GM21619 (cell line): Measurements from ENCODE around the gene ITFG1.
"Not testable (repeated sequence)": the region's sequence is repeated elsewhere in the genome, so short reads cannot be mapped to it uniquely, and the experiment has no call there.

ENCODE experiments used
- ATAC-seq: cut with Tn5 transposase; IDR thresholded peaks from one replicate; pipeline ENCODE4 v1.9.1; 2021; ENCODE audit not compliant: unreplicated experiment

Gene ITFG1

DNA sequence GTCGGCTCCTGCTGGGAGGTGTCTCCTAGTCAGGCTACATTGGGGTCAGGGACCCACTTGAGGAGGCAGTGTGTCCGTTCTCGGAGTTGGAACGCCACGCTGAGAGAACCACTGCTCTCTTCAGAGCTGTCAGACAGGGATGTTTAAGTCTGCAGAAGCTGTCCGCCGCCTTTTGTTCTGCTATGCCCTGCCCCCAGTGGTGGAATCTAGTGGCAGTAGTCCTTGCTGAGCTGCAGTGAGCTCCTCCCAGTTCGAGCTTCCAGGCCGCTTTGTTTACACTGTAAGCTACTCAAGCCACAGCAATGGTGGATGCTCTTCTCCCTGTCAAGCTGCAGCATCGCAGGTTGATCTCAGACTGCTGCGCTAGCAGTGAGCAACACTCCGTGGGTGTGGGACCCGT is 36.0 kb downstream of the ITFG1 start:
- no peak for ATAC-seq

DNA sequence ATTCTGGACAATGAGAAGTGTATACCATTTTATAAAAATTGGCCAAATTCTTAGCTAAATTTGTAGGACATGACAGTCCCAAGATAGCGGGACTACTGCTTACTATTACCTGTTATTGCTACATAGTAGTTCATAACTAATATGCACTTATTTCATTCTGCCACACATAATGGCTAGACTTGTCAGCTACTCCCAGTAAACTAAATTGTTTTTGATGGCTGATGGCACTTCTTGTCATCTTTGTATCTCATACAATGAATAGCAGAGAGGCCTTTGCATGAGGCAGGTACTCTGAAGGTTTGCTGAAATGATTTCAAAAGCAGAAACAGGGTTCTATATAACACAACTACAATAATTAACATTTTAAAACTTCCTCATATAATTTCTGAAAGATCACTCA is 44.0 kb downstream of the ITFG1 start:
- ATAC-seq, result no peak

GRCh38 chr16:47413041-47413440 is 47.8 kb downstream of the ITFG1 start:
- ATAC-seq, result no peak

DNA sequence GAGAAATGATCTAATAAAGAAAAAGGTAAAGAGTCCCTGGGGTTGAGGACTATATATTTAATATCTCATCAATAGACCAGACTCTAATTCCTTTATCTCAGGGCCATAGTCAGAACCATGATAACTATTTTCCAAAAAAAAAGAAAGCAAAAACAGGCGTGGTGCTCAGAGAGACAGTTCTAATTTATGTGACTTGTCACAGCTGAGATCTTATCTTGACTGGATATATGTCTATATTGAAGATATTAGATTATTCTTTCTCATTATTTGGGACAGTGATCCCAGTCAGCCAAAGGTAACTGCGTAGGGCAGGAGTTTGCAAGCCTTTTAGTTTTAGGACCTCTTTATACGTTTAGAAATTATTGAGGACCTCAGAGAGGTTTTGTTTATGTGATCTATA is 52.4 kb downstream of the ITFG1 start:
- ATAC-seq, result no peak

- no peak for ATAC-seq
Measured at GRCh38 chr16:47395733-47396498, 64.9 kb downstream of the ITFG1 start.

DNA sequence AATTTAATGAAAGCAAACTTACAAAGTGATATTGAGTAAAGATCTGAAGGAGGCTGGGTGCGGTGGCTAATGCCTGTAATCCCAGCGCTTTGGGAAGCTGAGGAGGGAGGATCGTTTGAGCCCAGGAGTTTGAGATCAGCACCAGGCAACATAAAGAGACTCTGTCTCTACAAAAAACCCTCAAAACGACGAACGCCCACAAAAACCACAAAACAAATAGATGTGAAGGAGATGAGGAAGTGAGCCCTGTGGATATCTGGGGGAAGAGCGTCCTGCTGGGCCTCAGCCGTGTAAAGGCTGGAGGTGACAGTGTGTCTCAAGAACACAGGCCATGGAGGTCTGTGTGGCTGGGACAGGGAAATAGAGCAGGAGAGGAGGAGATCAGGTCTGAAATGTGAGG is 68.8 kb downstream of the ITFG1 start:
- ATAC-seq, result peak; percentile 84

GRCh38 chr16:47388705-47389104 is 72.2 kb downstream of the ITFG1 start:
- no peak for ATAC-seq

DNA sequence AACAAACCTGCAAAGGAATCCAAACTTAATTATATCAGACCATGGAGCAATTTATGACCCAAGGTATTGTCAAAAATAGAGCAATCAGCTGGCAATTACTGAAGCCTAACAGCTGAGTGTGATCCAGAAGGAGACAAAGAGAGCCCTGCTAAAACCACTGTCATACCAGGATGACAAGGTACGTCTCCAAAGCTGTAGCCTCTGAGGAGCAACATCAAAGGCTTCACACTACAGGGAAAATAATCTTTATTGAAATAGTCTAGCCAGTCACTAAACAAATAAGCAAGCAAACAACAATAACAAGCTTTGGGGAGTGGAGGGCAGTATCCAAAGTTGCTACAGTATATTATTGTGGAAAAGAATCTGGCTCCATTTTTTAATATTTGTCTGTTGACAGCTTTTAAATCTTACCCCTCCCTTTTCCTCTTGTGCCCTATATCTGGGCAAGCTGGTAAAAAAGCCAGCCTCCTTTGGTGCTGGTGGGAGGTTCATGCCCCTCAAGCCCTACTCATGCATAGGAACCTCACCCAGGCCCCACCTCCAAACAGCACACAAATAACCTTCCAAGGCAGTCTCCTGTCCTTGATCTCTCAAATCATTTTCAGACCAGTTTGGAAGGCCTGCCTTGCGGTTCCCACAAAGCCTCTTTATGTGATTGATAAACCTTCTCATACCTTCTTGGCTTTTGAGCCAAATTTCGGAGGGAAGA is 73.7 kb downstream of the ITFG1 start:
- no peak for ATAC-seq

GRCh38 chr16:47386201-47386718 is 74.6 kb downstream of the ITFG1 start:
- no peak for ATAC-seq

DNA sequence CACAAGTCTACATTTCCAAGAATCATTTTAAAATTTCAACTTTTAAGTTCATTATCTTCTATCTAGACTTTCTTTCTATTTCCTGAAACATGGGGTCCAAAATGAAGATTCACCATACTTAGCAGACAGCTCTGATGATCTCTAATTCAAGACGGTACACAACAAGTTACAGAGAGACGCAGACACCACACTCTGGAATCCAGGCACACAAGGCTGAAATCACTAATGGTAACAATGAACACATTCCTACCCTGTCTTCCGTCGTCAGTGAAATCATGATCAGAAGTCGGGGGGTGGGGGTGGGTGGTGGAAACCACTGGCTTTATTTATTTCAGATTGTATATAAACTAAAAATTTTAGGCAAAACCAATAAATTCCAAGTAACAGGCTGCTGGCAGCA is 78.5 kb downstream of the ITFG1 start:
- ATAC-seq, result no peak

DNA sequence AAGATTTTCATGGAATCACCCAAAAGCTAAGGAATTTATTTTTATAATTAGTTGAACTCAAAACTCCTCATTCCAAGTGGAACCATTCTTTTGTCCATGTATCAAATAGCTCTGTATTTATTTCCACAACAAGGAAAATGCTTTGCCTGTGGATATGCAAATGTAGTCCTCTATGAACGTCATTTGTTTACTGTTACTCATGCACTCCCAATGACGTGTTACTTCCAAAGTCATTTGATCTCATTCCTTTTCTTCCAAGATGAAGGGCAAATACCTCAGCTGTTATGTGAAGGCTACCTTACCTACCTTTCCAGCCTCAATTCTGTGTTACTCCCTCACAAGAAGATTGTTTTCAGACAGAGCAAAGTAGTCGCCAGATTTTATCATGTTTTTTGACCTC is 83.7 kb downstream of the ITFG1 start:
- no peak for ATAC-seq

DNA sequence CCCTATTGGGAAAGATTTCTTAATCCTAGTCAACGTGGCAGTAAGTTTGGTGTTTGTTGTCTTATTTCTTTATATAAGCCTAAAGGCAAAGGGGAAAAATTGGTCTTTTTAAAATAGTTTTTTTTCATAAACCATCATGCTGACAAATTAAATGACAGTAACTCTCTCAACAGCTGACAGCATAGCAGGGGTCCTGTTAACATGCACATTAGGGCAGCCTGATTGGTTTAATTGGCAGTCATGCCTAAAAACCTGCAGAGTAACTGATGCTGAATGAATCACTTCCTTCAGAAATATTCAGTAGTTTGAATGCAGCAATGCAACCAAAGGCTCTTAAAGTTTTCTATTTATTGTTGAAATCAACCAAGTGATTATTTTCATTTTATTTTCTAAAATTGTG is 85.4 kb downstream of the ITFG1 start:
- ATAC-seq, result no peak

- no peak for ATAC-seq
Measured at GRCh38 chr16:47374629-47375028, 86.2 kb downstream of the ITFG1 start.

DNA sequence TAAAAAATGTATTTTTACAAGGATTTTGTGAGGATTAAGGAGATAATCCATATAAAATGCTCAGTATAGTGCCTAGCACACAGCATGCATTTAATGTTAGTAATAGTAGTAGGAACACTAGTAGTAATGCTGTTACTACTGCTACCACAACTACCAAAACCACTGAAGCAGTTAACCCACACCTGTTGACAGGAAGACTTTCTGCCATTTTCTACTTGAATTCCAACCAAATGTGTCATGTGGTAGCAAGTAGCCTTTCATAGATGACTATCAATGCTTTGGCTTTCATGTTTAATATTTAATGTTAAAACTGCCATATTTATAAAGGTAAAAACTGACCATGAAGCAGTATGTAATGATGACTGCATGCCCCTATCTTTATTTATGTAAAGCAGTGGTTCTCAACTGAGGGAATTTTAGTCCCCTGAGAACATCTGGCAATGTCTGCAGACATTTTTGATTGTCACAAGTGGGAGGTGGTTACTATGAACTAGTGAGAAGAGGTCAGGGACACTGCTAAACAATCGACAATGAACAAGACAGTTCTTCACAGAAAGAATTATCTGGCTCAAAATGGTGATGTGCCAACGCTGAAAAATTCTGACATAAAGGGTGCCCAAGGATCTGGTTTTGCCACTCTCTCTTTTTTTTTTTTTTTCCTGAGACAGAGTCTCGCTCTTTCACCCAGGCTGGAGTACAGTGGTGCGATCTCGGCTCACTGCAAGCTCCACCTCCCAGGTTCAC is 89.4 kb downstream of the ITFG1 start:
- no peak for ATAC-seq

DNA sequence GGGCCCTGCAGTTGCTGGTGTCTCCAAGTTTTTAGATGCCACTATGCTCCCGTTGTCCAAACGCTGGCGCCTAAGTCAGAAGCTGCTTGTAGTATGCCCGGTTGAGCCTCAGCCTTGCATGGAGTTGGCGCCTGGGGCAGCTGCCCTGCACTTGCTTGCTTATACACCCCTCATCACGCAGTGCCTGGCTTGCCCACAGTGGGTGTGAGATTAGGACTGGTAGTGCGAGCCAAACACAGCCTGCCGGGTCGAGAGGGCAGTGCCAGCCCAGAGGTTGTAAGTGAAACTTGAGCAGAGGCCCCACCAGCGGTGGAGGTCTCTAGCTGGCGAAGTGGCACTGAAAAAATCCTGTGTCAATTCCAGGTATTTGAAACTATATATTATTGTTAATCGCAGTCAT is 90.3 kb downstream of the ITFG1 start:
- ATAC-seq, result no peak

GRCh38 chr16:47366228-47366627 is 94.6 kb downstream of the ITFG1 start:
- ATAC-seq, result no peak

GRCh38 chr16:47363761-47364160 is 97.1 kb downstream of the ITFG1 start:
- no peak for ATAC-seq

GRCh38 chr16:47359478-47359877 is 101.4 kb downstream of the ITFG1 start:
- no peak for ATAC-seq

DNA sequence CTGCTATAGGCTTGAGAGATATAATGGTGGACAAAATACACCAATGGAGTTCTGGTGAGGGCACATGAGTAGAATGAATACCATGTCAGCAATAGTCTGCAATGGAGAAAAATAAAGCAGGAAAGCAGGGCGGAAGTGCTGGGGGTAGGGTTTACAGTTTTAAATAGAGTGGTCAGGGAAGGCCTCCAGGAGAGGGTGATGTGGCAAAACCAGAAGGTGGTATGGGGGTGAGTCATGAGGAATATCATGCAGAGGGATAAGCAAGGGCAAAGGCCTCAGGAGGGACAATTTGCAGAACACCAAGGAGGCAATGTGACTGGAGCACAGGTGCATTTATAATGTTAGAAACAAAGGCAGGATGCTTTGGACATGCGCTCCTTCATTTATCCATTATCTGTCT is 102.0 kb downstream of the ITFG1 start:
- ATAC-seq, result no peak

DNA sequence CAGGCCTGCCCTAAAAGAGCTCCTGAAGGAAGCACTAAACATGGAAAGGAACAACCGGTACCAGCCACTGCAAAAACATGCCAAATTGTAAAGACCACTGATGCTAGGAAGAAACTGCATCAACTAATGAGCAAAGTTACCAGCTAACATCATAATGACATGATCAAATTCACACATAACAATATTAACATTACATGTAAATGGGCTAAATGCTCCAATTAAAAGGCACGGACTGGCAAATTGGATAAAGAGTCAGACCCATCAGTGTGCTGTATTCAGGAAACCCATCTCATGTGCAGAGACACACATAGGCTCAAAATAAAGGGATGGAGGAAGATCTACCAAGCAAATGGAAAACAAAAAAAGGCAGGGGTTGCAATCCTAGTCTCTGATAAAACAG is 111.8 kb downstream of the ITFG1 start:
- ATAC-seq, result not testable (repeated sequence)

- ATAC-seq, result not testable (repeated sequence)
Measured at GRCh38 chr16:47347021-47347696, 113.7 kb downstream of the ITFG1 start.
